Measurements from ENCODE around the gene FLRT2.

FLRT2 gene, protein sequence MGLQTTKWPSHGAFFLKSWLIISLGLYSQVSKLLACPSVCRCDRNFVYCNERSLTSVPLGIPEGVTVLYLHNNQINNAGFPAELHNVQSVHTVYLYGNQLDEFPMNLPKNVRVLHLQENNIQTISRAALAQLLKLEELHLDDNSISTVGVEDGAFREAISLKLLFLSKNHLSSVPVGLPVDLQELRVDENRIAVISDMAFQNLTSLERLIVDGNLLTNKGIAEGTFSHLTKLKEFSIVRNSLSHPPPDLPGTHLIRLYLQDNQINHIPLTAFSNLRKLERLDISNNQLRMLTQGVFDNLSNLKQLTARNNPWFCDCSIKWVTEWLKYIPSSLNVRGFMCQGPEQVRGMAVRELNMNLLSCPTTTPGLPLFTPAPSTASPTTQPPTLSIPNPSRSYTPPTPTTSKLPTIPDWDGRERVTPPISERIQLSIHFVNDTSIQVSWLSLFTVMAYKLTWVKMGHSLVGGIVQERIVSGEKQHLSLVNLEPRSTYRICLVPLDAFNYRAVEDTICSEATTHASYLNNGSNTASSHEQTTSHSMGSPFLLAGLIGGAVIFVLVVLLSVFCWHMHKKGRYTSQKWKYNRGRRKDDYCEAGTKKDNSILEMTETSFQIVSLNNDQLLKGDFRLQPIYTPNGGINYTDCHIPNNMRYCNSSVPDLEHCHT

GRCh38 chr14:85529803-85530574, at the start of gene FLRT2:
FLRT2 (plus strand) TSS chr14:85530144; CDS start chr14:85621515, 91,371 bp downstream.
- no peak for DNase-seq

GRCh38 chr14:85481471-85481870, 48.5 kb upstream of the FLRT2 start:
- no peak for DNase-seq

- no peak for DNase-seq
Observed at GRCh38 chr14:85482552-85482951, 47.4 kb upstream of the FLRT2 start.

DNA sequence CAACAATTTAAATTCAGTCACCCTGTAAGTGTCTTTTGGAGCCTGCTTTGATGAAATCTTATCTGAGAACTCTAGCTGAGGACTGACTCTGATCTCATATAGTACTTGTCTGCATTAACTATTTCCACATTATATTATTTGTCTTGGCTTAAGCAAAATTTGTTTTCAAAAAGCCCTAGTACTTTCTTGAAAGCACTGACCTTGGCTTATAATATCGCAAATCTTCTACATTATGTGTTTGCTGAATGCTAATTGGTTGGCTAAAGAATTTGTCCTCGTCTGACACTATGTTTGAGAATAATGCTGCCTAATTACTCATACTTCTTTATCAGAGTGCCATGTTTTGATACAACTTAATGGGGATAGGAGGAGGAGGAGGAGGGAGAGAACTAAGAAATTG, 46.9 kb upstream of the FLRT2 start:
- no peak for DNase-seq

DNA sequence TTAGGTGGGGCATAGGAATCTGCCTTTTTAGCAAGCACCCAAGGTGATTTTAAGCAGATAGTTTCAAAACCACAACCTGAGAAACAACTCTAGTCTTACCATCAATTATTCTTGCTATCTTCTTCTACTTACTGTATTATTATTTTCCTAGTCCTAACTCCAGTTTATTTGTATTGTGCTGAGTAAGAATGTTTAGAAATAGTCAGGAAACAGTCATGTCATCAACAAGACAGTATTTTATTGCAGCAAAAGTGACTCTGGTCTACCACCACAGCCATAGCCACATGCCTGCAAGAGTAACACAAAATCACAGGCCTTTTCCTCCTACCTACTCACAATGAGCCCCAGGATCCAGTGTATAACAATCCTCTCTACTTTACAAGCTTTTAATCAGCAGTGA, 46.3 kb upstream of the FLRT2 start:
- no peak for DNase-seq

DNA sequence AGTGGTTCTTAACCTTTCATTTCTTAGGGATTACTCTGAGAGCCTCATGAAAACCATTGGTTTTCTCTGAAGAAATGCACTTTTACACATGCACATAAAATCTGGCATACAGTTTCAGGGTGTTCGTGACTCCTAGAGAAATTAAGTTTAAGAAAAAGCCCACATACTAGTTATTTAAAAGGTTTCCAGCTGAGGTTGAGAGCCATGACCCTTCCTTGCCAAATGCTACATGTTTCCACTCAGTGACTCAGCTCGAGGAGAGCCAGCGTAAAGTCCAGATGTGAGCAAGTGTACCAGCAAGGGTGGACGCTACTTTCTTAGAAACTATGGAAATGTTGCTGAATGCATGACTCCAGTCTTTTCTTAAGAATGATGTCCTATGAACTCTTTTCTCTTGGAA, 42.7 kb upstream of the FLRT2 start:
- no peak for DNase-seq

DNA sequence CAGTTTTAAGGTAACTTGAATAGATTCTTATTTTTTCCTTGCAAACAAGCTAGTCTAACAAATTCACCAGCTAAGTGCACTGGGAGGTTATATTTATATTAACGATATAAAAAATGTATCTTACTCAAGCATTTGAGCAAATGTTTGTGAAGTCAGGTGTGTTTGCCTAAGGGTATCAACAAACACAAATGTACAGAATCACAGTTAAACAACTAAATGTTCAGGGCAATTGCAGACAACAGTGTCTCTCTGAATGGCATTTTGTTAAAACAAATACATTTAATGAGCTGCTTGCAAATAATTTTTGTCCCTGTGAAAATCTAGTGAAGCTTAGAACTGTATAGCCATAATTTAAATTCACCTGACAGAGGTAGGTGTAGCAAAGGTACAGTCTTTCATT, 28.2 kb upstream of the FLRT2 start:
- DNase-seq: no peak

- no peak for DNase-seq
Observed at GRCh38 chr14:85508863-85509262, 21.1 kb upstream of the FLRT2 start.

DNA sequence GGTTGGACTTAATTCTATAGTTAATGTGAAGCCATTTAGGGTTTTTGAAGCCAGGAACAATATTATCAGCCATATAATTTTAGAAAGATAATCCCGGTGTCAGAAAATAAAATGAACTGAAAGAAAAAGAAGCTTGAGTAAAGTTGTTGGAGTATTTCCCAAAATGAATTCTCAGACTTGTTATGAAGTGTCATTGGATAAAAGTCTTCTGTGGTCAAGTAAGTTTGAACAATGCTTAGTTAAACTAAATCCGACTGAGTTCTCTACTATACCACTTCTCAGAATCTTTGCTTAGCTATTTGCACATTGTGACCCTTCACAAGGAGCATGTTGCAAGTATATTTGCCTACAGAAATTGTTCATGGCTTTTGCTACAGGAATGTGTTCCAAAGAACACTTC, 17.5 kb upstream of the FLRT2 start:
- no peak for DNase-seq

GRCh38 chr14:85514487-85514886, 15.5 kb upstream of the FLRT2 start:
- DNase-seq: no peak

DNA sequence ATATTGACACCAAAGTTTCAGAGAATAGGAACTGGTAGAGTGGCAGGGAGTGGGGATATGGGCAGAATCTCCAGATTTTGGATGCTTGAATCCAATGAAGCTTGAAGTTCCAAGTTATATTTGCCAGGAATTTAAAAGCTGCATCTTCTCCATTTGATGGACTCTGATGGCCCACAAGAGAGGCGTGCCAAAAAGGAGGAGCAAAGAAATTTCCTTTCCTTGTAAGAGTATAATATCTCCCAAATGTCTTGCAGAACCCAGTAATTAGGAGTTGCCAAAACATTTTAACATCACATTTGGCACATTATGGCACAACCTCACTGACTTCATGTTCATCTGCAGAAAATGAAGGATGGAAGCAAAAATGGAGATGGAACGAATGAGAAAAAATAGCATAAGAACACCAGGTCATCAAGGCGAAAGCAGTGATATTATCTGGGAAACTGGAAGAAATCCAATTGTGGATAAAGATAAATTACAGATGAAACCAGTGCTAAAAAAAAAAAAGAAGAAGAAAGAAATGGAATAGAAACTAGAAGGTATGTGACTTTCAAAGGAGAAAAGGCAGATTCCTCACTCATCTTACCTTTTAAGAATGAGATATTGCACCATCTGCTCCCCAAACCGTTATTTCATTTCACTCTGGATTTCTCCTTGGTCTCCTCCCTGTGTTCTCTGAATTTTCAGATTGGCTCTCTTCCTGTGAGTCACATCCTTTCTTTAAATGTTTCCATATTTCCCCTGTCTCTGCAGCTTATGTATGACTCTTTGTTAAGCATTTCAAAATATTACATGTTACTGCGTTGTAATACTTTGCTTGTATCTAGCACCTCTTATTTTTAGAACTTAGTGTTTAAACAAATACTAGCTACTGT, 13.5 kb upstream of the FLRT2 start:
- no peak for DNase-seq

DNA sequence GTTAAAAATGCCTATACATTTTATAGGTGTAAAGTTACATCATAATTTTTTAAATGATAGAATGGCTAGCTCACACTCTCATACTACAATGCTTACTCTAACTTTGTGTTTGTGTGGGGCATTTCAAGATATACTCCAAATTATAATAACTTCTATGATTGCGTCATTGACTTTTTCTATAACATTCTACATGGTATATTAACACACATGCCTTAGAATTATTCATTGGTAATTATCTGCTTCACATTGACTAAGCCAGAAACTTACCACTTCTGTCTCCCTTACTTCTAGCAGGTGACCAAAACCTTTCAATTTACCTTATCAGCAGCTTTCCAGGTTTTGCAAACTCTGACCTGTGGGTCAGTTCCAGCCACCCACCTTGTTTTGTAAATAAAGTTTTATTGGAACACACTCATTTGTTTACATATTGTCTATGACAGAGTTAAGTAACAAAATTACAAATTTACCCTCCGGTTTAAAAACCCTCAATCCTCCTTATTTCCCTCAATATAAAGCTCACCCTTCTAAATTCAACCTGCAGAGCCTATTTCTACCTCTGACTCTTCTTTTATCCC, 12.7 kb upstream of the FLRT2 start:
- DNase-seq: no peak

DNA sequence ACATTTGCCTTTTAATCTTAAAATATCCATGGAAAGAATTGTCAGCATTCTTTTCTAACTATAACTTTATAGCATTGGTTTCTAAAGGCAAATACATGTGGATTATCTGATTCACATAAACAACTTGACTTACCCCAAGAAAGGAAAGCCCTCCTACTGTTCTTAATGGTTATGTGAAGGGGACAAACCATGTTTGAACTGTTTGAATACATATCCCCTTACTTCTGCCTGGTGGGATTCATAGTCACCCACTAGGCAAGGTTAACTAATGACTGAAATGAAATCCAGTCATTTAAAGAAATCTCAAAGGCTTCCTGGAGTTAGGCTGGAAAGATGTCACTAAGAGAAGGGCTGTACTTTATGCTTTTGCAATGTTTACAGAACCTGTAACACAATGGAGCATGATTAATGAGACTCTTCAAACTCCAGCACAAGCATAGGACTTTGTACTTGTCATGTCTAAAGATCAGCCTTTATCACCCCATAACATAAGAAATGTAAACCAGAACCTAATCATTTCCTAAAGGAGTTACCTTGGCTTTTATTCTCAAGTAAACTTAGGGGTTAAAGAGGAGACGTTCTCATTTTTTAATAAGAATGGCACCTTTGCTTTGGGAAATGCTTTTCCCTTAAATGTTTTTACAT, 10.2 kb upstream of the FLRT2 start:
- no peak for DNase-seq

GRCh38 chr14:85520581-85520980, 9.4 kb upstream of the FLRT2 start:
- no peak for DNase-seq

DNA sequence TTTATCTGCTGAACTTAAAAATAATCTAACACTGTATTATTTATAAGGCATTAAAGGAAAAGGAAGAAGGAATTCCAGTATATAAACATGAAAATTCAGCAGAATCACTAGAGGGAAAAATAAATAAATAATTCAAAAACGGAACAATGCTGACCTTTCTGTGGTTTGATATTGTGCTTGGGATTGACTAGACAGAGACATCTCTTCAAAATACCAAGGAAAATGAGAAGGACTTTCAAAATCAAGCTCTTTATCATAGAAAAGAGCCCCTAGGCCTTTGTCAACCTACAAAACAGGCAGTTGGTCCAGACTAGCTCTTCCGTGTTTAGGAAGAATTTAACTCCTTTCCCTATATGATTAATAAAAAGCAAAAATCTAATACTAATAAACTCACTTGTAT, 6.3 kb upstream of the FLRT2 start:
- DNase-seq: no peak

GRCh38 chr14:85527006-85527405, 2.9 kb upstream of the FLRT2 start:
- no peak for DNase-seq

DNA sequence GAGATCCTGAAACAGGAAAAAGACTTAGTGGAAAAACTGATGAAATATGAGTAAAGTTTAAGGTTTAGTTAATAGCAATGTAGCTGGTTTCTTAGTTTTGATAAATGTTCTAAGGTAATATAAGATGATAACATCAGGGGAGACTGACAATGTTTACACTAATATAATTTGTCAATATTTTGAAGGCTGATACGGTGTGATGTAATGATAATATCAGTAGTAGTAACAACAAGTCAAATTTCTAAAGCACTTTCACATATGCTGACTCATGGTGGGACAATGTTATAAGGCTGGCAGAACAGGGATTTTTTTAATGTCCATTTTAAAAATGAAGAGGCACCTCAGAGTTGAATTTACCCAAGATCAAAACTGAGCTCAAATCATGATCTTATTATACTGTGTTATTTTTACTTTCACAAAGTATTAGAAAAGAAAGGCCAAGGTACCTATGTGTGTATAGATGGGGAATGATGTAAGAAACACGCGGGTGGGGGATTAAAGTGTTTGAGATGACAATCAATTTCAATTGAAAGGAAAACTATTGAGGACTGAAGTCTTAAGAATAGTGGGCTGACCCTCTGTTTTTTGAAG, 2.4 kb upstream of the FLRT2 start:
- no peak for DNase-seq

DNA sequence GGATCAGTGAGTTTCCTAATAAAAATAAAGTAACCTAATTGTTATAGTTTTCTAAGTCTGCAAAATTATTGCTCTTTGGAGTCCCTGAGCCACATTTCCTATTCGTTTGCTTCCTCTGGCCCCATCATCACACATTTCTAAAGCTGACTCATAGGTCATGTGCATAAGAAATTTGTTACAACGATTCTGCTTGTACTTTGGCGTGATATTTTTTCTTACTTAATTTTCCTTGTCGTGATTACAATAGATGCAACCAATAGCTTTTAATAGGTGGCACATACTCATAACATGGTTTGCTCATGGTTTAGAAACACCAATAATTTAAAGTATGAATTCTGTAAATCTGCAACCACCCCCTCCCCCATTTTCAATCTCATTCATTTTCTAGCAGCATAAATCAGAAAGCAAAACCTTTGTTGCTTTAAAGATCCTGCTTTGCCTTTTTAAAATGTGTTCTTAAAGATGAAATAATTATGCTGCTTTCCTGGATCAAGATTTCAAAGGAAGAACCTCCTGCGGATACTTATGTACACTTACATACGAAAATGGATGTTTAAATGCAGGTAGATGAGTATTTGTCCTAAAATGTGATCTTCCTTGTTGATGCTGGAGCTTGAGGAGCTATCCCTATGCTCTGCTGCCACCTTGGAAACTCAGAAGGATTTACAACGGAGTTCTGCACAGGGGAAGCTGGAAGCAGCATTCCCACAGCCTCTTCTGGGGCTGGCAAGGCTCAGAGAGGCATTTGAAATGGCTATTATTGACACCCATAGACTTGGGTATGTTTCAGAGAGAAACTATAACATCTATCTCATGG, 1.7 kb upstream of the FLRT2 start:
- DNase-seq: no peak

- no peak for DNase-seq
Observed at GRCh38 chr14:85528897-85529631, 880 bp upstream of the FLRT2 start.

GRCh38 chr14:85530626-85531025, 682 bp downstream of the FLRT2 start:
- no peak for DNase-seq

Data from activated CD4-positive, alpha-beta T cell treated with anti-CD3 and anti-CD28 coated beads, Interleukin-2, amount 50 U/mL, for 4 hours (primary cell).